Karpas-422 (cell line): ENCODE data around the gene MT1G. TPM values are rescaled to one million over a fixed set of nuclear protein-coding genes. Genes with fewer than 3 reads are reported as not detected.

ENCODE experiments used
- DNase-seq: peaks from one replicate; pipeline ENCODE4 v3.0.0-alpha.2; 2015
- H2AFZ ChIP-seq: fragments of 200-600 bp; sonication (generic); 2 replicates; pipeline ENCODE4 v1.6.1; 2014; ENCODE audit warnings: antibody characterized with exemption, low read length, mixed read lengths
- H3K27ac ChIP-seq: fragments of 200-600 bp; sonication (generic); 2 replicates; pipeline ENCODE4 v1.5.1; 2014; ENCODE audit warnings: mild to moderate bottlenecking, low read length, moderate library complexity
- H3K27me3 ChIP-seq: fragments of 200-600 bp; sonication (generic); 2 replicates; pipeline ENCODE4 v1.6.1; 2014; ENCODE audit warnings: low read length, mixed read lengths
- H3K36me3 ChIP-seq: fragments of 200-600 bp; sonication (generic); 2 replicates; pipeline ENCODE4 v1.6.1; 2014; ENCODE audit warnings: low read length, mixed read lengths; ENCODE audit not compliant: insufficient read depth
- H3K4me1 ChIP-seq: fragments of 200-600 bp; sonication (generic); 2 replicates; pipeline ENCODE4 v1.6.1; 2014; ENCODE audit warnings: mild to moderate bottlenecking, low read length, mixed read lengths
- H3K4me2 ChIP-seq: fragments of 200-600 bp; sonication (generic); 2 replicates; pipeline ENCODE4 v1.6.1; 2014; ENCODE audit warnings: low read length, low read depth, mild to moderate bottlenecking; ENCODE audit not compliant: poor library complexity, severe bottlenecking
- H3K4me3 ChIP-seq: fragments of 200-600 bp; sonication (generic); 2 replicates; pipeline ENCODE4 v1.5.1; 2014; ENCODE audit warnings: mild to moderate bottlenecking, antibody characterized with exemption, low read length, mixed read lengths
- H3K79me2 ChIP-seq: fragments of 200-600 bp; sonication (generic); 2 replicates; pipeline ENCODE4 v1.6.1; 2014; ENCODE audit warnings: mild to moderate bottlenecking, low read length, mixed read lengths
- H3K9ac ChIP-seq: fragments of 200-600 bp; sonication (generic); 2 replicates; pipeline ENCODE4 v1.6.0; 2014; ENCODE audit warnings: low read length
- H3K9me2 ChIP-seq: fragments of 200-600 bp; sonication (generic), shearing (Covaris generic); replicated peaks from 2 replicates; pipeline ENCODE4 v1.6.0; 2014; ENCODE audit warnings: mild to moderate bottlenecking, low read length, moderate library complexity; ENCODE audit not compliant: insufficient read depth
- H3K9me3 ChIP-seq: fragments of 300-700, 200-600 bp; sonication (generic); 2 replicates; pipeline ENCODE4 v1.6.1; 2014; ENCODE audit warnings: low read length, mixed read lengths
- H4K20me1 ChIP-seq: fragments of 200-600 bp; sonication (generic); 2 replicates; pipeline ENCODE4 v1.6.1; 2014; ENCODE audit warnings: mild to moderate bottlenecking, antibody characterized with exemption, low read length, low read depth; ENCODE audit not compliant: insufficient read depth
- total RNA-seq: library from RNA; depleted of rRNA; stranded (reverse); fragments of >200 nt; shearing (Covaris generic); gene quantifications from 2 replicates; pipeline ENCODE4 v1.2.3, GENCODE V29; 2014; ENCODE audit warnings: low replicate concordance

MT1G gene
- total RNA-seq, 1 experiment from 2014 or later, result not detected

GRCh38 chr16:56651586-56651985 lies 16.3 kb downstream of the MT1G start, which contains the start of gene MT1B:
Gene MT1B (plus strand): TSS chr16:56651886. CDS start chr16:56651954, 68 bp downstream.
- Histone ChIP-seq H3K9me2 (no peaks in the 10 kb centered on the region), H2AFZ (peak within 1 kb of the TSS; percentile 18; the same call in 1 of the 2 replicates), H4K20me1 (no peaks in the 10 kb centered on the region), H3K27ac (no peak within 1 kb of the TSS; the same call in 1 of the 2 replicates), H3K79me2 (no peaks in the 10 kb centered on the region), H3K4me1 (peaks cover 43% of the 10 kb centered on the region), H3K36me3 (no peaks in the 10 kb centered on the region), H3K4me3 (no peak within 1 kb of the TSS; the same call in 1 of the 2 replicates), H3K9ac (peak within 1 kb of the TSS; percentile 55), H3K9me3 (no peaks in the 10 kb centered on the region), H3K27me3 (no peaks in the 10 kb centered on the region), H3K4me2 (peak within 1 kb of the TSS; percentile 76)
- no peak for DNase-seq

DNA sequence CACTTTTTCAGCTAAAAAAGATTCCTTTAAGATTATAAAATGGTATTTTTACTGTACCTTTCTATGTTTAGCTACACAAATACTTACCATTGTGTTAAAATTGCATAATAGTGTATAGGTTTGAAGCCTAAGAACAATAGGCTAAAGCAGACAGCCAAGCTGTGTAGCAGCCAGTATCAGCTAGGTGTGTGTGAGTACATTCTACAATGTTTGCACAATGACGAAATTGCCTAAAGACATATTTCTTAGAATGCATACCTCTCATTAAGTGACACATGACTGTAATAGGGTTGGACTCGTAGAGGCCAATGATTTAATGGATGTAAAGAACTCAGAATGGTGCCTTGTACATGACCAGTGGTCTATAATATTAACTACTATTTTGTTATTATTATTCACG lies 18.0 kb downstream of the MT1G start:
- Histone ChIP-seq H2AFZ (no peak overlapping the region), H3K9ac (no peak overlapping the region), H3K27ac (no peak overlapping the region), H3K4me2 (no peak overlapping the region), H4K20me1 (no peaks in the 10 kb centered on the region), H3K4me1 (peaks cover 52% of the 10 kb centered on the region), H3K9me2 (no peaks in the 10 kb centered on the region), H3K4me3 (no peak overlapping the region), H3K79me2 (no peaks in the 10 kb centered on the region), H3K36me3 (no peaks in the 10 kb centered on the region), H3K9me3 (no peaks in the 10 kb centered on the region), H3K27me3 (no peaks in the 10 kb centered on the region)
- DNase-seq, result no peak

DNA sequence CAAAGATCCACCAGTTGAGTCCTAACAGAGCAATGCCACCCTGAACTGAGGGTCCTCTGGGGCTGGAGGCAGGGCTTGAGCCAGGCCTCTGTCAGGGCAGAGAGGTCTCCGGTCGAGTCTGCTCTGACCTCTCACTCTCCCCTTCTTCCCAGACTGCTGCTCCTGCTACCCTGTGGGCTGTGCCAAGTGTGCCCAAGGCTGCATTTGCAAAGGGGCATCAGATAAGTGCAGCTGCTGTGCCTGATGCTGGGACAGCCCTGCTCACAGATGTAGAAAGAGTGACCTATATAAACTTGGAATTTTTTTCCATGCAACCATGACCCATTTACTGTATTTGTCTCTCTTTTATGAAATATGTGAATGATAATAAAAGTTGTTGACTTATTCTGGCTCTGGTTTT lies 18.6 kb downstream of the MT1G start:
- H3K9me3 ChIP-seq, result no peaks in the 10 kb centered on the region
- H3K4me2 ChIP-seq, result no peak overlapping the region
- H3K36me3 ChIP-seq, result no peaks in the 10 kb centered on the region
- no peaks in the 10 kb centered on the region for H3K9me2 ChIP-seq
- no peak overlapping the region for H2AFZ ChIP-seq
- no peak overlapping the region for H3K27ac ChIP-seq
- H3K9ac ChIP-seq, result no peak overlapping the region
- H3K27me3 ChIP-seq, result no peaks in the 10 kb centered on the region
- no peak overlapping the region for H3K4me3 ChIP-seq
- H3K79me2 ChIP-seq, result no peaks in the 10 kb centered on the region
- no peak for DNase-seq
- no peaks in the 10 kb centered on the region for H4K20me1 ChIP-seq
- peaks cover 55% of the 10 kb centered on the region for H3K4me1 ChIP-seq

- Histone ChIP-seq H3K4me1 (peaks cover 53% of the 10 kb centered on the region), H3K27ac (no peak overlapping the region), H3K36me3 (no peaks in the 10 kb centered on the region), H2AFZ (no peak overlapping the region), H3K79me2 (no peaks in the 10 kb centered on the region), H4K20me1 (no peaks in the 10 kb centered on the region), H3K9me2 (no peaks in the 10 kb centered on the region), H3K4me3 (no peak overlapping the region), H3K9me3 (no peaks in the 10 kb centered on the region), H3K4me2 (no peak overlapping the region), H3K9ac (no peak overlapping the region), H3K27me3 (no peaks in the 10 kb centered on the region)
- no peak for DNase-seq
Observed at GRCh38 chr16:56647641-56648431, 20.0 kb downstream of the MT1G start.

DNA sequence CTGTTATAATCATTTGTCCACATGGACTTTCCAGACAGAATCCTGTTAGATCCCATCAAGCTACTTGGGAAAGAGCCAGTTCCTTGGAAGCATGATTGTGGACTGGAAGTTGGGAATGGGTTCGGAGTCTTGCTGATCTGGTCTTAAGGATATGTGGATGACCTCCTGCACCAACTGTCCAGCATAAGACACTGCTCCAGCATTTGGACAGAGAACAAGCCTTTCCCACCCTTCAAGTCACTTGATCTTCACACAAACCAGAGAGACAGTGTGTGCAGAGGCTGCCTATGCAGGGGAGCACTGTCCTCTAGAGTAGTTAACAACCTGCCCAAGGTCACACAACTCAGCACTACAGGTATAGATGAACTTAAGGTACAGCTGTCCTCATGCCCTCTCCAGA lies 22.0 kb downstream of the MT1G start:
- Histone ChIP-seq H3K4me2 (peak overlapping the region; percentile 57), H3K9me2 (no peaks in the 10 kb centered on the region), H3K9me3 (no peaks in the 10 kb centered on the region), H3K27ac (no peak overlapping the region; the same call in 1 of the 2 replicates), H3K27me3 (no peaks in the 10 kb centered on the region), H2AFZ (no peak overlapping the region), H3K79me2 (no peaks in the 10 kb centered on the region), H4K20me1 (no peaks in the 10 kb centered on the region), H3K4me1 (peaks cover 56% of the 10 kb centered on the region), H3K9ac (no peak overlapping the region), H3K36me3 (no peaks in the 10 kb centered on the region), H3K4me3 (no peak overlapping the region)
- DNase-seq, result no peak

- H3K4me3 ChIP-seq, result no peak overlapping the region
- H3K27ac ChIP-seq, result no peak overlapping the region
- no peak for DNase-seq
- H3K4me2 ChIP-seq, result peak overlapping the region; percentile 12
- no peaks in the 10 kb centered on the region for H3K36me3 ChIP-seq
- 0 out of 2 replicates have a peak overlapping the region, but pooled peaks have one; percentile 11 for H3K9ac ChIP-seq
- no peaks in the 10 kb centered on the region for H3K27me3 ChIP-seq
- H2AFZ ChIP-seq, result no peak overlapping the region
- H3K9me2 ChIP-seq, result no peaks in the 10 kb centered on the region
- H3K79me2 ChIP-seq, result no peaks in the 10 kb centered on the region
- peaks cover 56% of the 10 kb centered on the region for H3K4me1 ChIP-seq
- no peaks in the 10 kb centered on the region for H4K20me1 ChIP-seq
- H3K9me3 ChIP-seq, result no peaks in the 10 kb centered on the region
Observed at GRCh38 chr16:56645311-56645710, 22.6 kb downstream of the MT1G start.

GRCh38 chr16:56643833-56644232 lies 24.0 kb downstream of the MT1G start:
- no peak for DNase-seq
- H3K4me2 ChIP-seq, result peak overlapping the region; percentile 66
- no peaks in the 10 kb centered on the region for H3K36me3 ChIP-seq
- no peaks in the 10 kb centered on the region for H3K9me3 ChIP-seq
- H3K27ac ChIP-seq, result no peak overlapping the region
- H2AFZ ChIP-seq, result peak overlapping the region; percentile 50; the same call in 1 of the 2 replicates
- peak overlapping the region; percentile 62 for H3K4me3 ChIP-seq
- peaks cover 64% of the 10 kb centered on the region for H3K4me1 ChIP-seq
- peak overlapping the region; percentile 69 for H3K9ac ChIP-seq
- no peaks in the 10 kb centered on the region for H3K79me2 ChIP-seq
- H3K9me2 ChIP-seq, result no peaks in the 10 kb centered on the region
- no peaks in the 10 kb centered on the region for H3K27me3 ChIP-seq
- H4K20me1 ChIP-seq, result no peaks in the 10 kb centered on the region

GRCh38 chr16:56643080-56643778 lies 24.6 kb downstream of the MT1G start:
- H3K27me3 ChIP-seq, result no peaks in the 10 kb centered on the region
- H3K4me1 ChIP-seq, result peaks cover 65% of the 10 kb centered on the region
- H3K9ac ChIP-seq, result peak overlapping the region; percentile 69
- H3K27ac ChIP-seq, result no peak overlapping the region
- no peaks in the 10 kb centered on the region for H3K79me2 ChIP-seq
- no peaks in the 10 kb centered on the region for H3K36me3 ChIP-seq
- no peaks in the 10 kb centered on the region for H3K9me3 ChIP-seq
- peak overlapping the region; percentile 66 for H3K4me2 ChIP-seq
- H4K20me1 ChIP-seq, result no peaks in the 10 kb centered on the region
- peak overlapping the region; percentile 62 for H3K4me3 ChIP-seq
- peak; percentile 96 for DNase-seq
- no peaks in the 10 kb centered on the region for H3K9me2 ChIP-seq
- H2AFZ ChIP-seq, result peak overlapping the region; percentile 58; the same call in 1 of the 2 replicates
